Fibroblast of lung (primary cell): Measurements from ENCODE around the gene TMEM163. TPM values are rescaled to one million over a fixed set of nuclear protein-coding genes. Genes with fewer than 3 reads are reported as not detected.

Experiments used
- DNase-seq, 2 donors: peaks; one replicate each; pipeline versions ENCODE4 v3.0.0 to v3.0.0-alpha.2; 2010; ENCODE audit warnings: low read depth in 2 of 2
- H2AFZ ChIP-seq: 2 replicates; pipeline ENCODE4 v1.5.1; 2012; ENCODE audit warnings: low read length, control low read depth, inconsistent platforms
- H3K27ac ChIP-seq: 2 replicates; pipeline ENCODE4 v1.5.1; 2011; ENCODE audit warnings: low read length, control low read depth; ENCODE audit not compliant: insufficient read depth
- H3K27me3 ChIP-seq: 2 replicates; pipeline ENCODE4 v1.5.1; 2011; ENCODE audit warnings: mild to moderate bottlenecking, low read length; ENCODE audit not compliant: control insufficient read depth, insufficient read depth
- H3K36me3 ChIP-seq: 2 replicates; pipeline ENCODE4 v1.5.1; 2011; ENCODE audit warnings: low read length; ENCODE audit not compliant: control insufficient read depth, insufficient read depth
- H3K4me1 ChIP-seq: 2 replicates; pipeline ENCODE4 v1.5.1; 2011; ENCODE audit warnings: low read length; ENCODE audit not compliant: control insufficient read depth, insufficient read depth; ENCODE audit errors: extremely low read depth
- H3K4me2 ChIP-seq: 2 replicates; pipeline ENCODE4 v1.5.1; 2011; ENCODE audit warnings: low read length, control low read depth; ENCODE audit not compliant: insufficient read depth; ENCODE audit errors: extremely low read depth
- H3K4me3 ChIP-seq, 4 experiments: fragments of 200-600 bp in 1 of 4; sonication (generic) in 1 of 4; replicated peaks in 1 of 4; 2 replicates each; pipeline ENCODE4 v1.5.1; 2011 to 2016; ENCODE audit warnings: low read length in 4 of 4, low read depth in 3 of 4, mild to moderate bottlenecking in 3 of 4, control low read depth in 2 of 4, inconsistent platforms in 1 of 4, mixed read lengths in 1 of 4; ENCODE audit not compliant: insufficient read depth in 1 of 4; ENCODE audit errors: control extremely low read depth in 1 of 4
- H3K79me2 ChIP-seq: 2 replicates; pipeline ENCODE4 v1.5.1; 2012; ENCODE audit warnings: mild to moderate bottlenecking, low read length, inconsistent platforms; ENCODE audit not compliant: control insufficient read depth, insufficient read depth
- H3K9ac ChIP-seq: 2 replicates; pipeline ENCODE4 v1.5.1; 2011; ENCODE audit warnings: mild to moderate bottlenecking, low read length, control low read depth; ENCODE audit not compliant: insufficient read depth
- H3K9me3 ChIP-seq: 2 replicates; pipeline ENCODE4 v1.5.1; 2012; ENCODE audit warnings: low read depth, low read length; ENCODE audit not compliant: control insufficient read depth, insufficient read depth
- H4K20me1 ChIP-seq: 2 replicates; pipeline ENCODE4 v1.5.1; 2011; ENCODE audit warnings: low read length; ENCODE audit not compliant: control insufficient read depth, insufficient read depth; ENCODE audit errors: extremely low read depth
- EZH2 ChIP-seq: IDR thresholded peaks from 2 replicates; pipeline ENCODE4 v1.5.1; 2012; ENCODE audit warnings: low read length, control low read depth, mild to moderate bottlenecking; ENCODE audit errors: missing control alignments
- polyA plus RNA-seq, 2 donors: library from polyadenylated mRNA; depleted of rRNA in 1 of 2; stranded (reverse) in 1 of 2; unstranded in 1 of 2; fragments of >200 nt; gene quantifications; 2 replicates each; pipeline ENCODE4 v1.2.1, GENCODE V29; 2011 to 2012; ENCODE audit warnings: missing spikeins in 1 of 2
- total RNA-seq: library from RNA; depleted of rRNA; stranded (reverse); fragments of >200 nt; gene quantifications from 2 replicates; pipeline ENCODE4 v1.2.1, GENCODE V29; 2014
- TF ChIP-seq, protein P1 (sequence below), 2 donors: IDR thresholded peaks in 1 of 2; conservative IDR thresholded peaks in 1 of 2; 1 replicate in 1 of 2; 2 replicates in 1 of 2; pipeline ENCODE4 v1.5.1; 2011 to 2012; ENCODE audit warnings: low read length in 2 of 2, control low read depth in 1 of 2, inconsistent platforms in 1 of 2, low read depth in 1 of 2, mild to moderate bottlenecking in 1 of 2

TMEM163 gene
- total and polyA plus RNA-seq, 2 donors (not counting 1 experiment from before 2014, with no cell fraction given), result under 0.01 to 0.03 TPM

GRCh38 chr2:134446383-134447017 lies 272.3 kb downstream of the TMEM163 start:
- H2AFZ ChIP-seq, result no peak overlapping the region

GRCh38 chr2:134445985-134446382 lies 272.8 kb downstream of the TMEM163 start:
- Histone ChIP-seq H3K79me2 (no peaks in the 10 kb centered on the region), H3K4me3 (no peak overlapping the region), H3K27me3 (no peaks in the 10 kb centered on the region), H3K27ac (no peak overlapping the region), H3K9ac (no peak overlapping the region), H2AFZ (no peak overlapping the region), H3K4me2 (no peak overlapping the region), H3K4me1 (peaks cover 12% of the 10 kb centered on the region), H3K9me3 (no peaks in the 10 kb centered on the region), H3K36me3 (peaks cover 11% of the 10 kb centered on the region), H4K20me1 (no peaks in the 10 kb centered on the region)
- TF ChIP-seq EZH2, result no peak
- TF ChIP-seq, protein P1, sequence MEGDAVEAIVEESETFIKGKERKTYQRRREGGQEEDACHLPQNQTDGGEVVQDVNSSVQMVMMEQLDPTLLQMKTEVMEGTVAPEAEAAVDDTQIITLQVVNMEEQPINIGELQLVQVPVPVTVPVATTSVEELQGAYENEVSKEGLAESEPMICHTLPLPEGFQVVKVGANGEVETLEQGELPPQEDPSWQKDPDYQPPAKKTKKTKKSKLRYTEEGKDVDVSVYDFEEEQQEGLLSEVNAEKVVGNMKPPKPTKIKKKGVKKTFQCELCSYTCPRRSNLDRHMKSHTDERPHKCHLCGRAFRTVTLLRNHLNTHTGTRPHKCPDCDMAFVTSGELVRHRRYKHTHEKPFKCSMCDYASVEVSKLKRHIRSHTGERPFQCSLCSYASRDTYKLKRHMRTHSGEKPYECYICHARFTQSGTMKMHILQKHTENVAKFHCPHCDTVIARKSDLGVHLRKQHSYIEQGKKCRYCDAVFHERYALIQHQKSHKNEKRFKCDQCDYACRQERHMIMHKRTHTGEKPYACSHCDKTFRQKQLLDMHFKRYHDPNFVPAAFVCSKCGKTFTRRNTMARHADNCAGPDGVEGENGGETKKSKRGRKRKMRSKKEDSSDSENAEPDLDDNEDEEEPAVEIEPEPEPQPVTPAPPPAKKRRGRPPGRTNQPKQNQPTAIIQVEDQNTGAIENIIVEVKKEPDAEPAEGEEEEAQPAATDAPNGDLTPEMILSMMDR (conservative IDR thresholded peaks at IDR 0.05 in 1 of 2, IDR thresholded peaks at IDR 0.05 in 1 of 2; ENCODE audit: low read depth in 1 of 2, low read length in 2 of 2), result no peak
- no peak for DNase-seq

More at GRCh38 chr2:134446383-134447017, 272.3 kb downstream of the TMEM163 start:
- TF ChIP-seq EZH2, result no peak
- TF ChIP-seq, protein P1 (conservative IDR thresholded peaks at IDR 0.05 in 1 of 2, IDR thresholded peaks at IDR 0.05 in 1 of 2; ENCODE audit: low read depth in 1 of 2, low read length in 2 of 2), result no peak
- no peaks in the 10 kb centered on the region for H3K27me3 ChIP-seq
- no peak overlapping the region for H3K4me3 ChIP-seq
- H3K4me2 ChIP-seq, result no peak overlapping the region
- no peaks in the 10 kb centered on the region for H4K20me1 ChIP-seq
- H3K79me2 ChIP-seq, result no peaks in the 10 kb centered on the region
- no peaks in the 10 kb centered on the region for H3K9me3 ChIP-seq
- H3K36me3 ChIP-seq, result peaks cover 11% of the 10 kb centered on the region
- peaks cover 12% of the 10 kb centered on the region for H3K4me1 ChIP-seq
- DNase-seq, result peak; percentile 17 to 74
- no peak overlapping the region for H3K27ac ChIP-seq
- no peak overlapping the region for H3K9ac ChIP-seq

DNA sequence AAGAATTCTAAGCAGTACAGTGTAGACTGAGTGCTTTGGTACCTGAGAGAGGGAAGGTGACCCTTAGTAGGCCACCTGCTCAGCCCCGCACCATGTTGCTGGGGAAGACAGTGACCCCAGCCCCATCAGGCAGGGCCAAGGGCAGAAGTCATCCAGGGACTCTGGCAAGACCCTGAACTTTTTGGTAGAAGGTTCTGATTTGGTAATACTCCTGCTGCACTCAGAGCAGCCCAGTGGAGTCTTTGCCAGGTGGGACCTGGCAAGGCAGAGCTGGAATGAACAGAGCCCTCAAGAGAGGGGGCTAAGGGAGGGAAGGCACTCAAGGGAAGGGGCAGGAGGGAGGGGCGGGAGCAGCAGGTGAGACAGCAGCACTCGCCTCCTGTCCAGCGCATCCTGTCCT lies 273.7 kb downstream of the TMEM163 start:
- Histone ChIP-seq H3K36me3 (peaks cover 11% of the 10 kb centered on the region), H2AFZ (no peak overlapping the region), H3K79me2 (no peaks in the 10 kb centered on the region), H3K9ac (no peak overlapping the region), H4K20me1 (no peaks in the 10 kb centered on the region), H3K4me3 (no peak overlapping the region), H3K4me2 (no peak overlapping the region), H3K4me1 (peaks cover 12% of the 10 kb centered on the region), H3K9me3 (no peaks in the 10 kb centered on the region), H3K27ac (no peak overlapping the region), H3K27me3 (no peaks in the 10 kb centered on the region)
- TF ChIP-seq, protein P1 (conservative IDR thresholded peaks at IDR 0.05 in 1 of 2, IDR thresholded peaks at IDR 0.05 in 1 of 2; ENCODE audit: low read depth in 1 of 2, low read length in 2 of 2), result no peak
- no peak for TF ChIP-seq EZH2
- DNase-seq, result no peak
